DMS153 treated with DMSO at 0.1 percent for 48 hours (cell line): Measurements from ENCODE around the gene CCBE1.
"Not testable (repeated sequence)": the region's sequence is repeated elsewhere in the genome, so short reads cannot be mapped to it uniquely, and the experiment has no call there.

Experiments used
- DNase-seq: peaks from one replicate; lab custom pipeline; 2025; ENCODE audit not compliant: unreplicated experiment; lab: John Stamatoyannopoulos, UW

Gene CCBE1

GRCh38 chr18:59715966-59716369 is 18.7 kb upstream of the CCBE1 start:
- no peak for DNase-seq

- no peak for DNase-seq
These were observed 18.2 kb upstream of the CCBE1 start for GRCh38 chr18:59715445-59715844.

- not testable (repeated sequence) for DNase-seq
These were observed 16.9 kb upstream of the CCBE1 start for GRCh38 chr18:59714096-59714495.

GRCh38 chr18:59712311-59712710 is 15.1 kb upstream of the CCBE1 start:
- DNase-seq: no peak

- no peak for DNase-seq
These were observed 11.8 kb upstream of the CCBE1 start for GRCh38 chr18:59708988-59709387.

- no peak for DNase-seq
These were observed 10.1 kb upstream of the CCBE1 start for GRCh38 chr18:59707306-59707705.

GRCh38 chr18:59706499-59706898 is 9.3 kb upstream of the CCBE1 start:
- no peak for DNase-seq

DNA sequence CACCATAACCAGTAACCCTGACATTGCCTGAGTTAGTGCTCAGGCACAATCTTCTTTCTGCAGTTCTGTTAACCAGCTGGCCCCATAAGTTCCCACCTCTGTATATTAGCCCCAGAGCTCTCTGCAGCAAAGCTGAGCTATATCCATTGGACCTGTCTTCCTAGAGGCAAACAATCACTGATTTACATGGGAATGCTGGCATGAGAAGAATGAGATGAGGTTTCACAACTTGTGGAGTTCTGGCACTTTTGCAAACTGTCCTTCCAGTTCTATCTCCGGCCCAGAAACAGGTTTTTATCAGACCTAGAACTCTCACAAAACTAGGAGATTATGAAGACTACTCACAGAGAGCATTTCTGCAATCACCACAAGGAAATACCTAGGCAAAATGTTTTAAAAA is 7.9 kb upstream of the CCBE1 start:
- no peak for DNase-seq

- DNase-seq: no peak
These were observed 6.9 kb upstream of the CCBE1 start for GRCh38 chr18:59704146-59704545.

DNA sequence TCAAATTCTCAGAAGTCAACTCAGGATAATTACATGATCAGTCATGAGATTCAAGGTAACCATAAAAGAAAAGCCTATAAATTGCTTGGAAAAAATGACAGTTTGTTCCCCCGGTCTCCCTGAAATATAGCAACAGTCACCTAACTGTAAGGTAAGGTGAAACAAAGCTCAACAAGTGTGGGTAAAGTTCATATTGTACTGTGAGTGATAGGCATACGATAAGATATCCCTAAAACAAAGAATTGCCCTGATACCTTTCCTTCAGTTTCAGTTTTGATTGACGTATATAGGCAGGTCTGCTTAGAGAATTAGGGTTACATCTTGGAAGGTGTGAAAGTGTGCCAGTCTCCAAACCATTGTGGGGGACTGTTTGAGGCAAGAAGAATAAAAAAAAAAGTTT is 4.0 kb upstream of the CCBE1 start:
- no peak for DNase-seq

- no peak for DNase-seq
These were observed 3.3 kb upstream of the CCBE1 start for GRCh38 chr18:59700535-59700967.

GRCh38 chr18:59699750-59700534 is 2.7 kb upstream of the CCBE1 start:
- DNase-seq: no peak

DNA sequence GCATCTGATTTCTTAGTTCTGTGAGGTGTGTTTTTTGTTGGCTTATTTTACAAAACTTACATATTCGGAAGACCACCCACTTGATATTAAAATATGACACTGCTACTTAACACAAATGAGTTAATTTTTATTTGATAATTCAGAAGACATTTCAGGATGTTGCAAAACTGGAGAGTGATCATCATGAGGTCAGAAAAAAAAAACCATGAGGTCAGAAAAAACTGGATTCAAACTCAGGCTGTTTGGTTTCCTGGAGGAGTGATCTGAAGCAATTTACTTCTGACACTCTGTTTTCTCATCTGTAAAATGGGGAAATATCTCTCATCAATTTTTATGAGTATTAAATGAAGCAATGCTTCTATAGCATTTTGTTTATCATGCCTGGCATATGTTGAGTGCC is 1.8 kb upstream of the CCBE1 start:
- DNase-seq: no peak

DNA sequence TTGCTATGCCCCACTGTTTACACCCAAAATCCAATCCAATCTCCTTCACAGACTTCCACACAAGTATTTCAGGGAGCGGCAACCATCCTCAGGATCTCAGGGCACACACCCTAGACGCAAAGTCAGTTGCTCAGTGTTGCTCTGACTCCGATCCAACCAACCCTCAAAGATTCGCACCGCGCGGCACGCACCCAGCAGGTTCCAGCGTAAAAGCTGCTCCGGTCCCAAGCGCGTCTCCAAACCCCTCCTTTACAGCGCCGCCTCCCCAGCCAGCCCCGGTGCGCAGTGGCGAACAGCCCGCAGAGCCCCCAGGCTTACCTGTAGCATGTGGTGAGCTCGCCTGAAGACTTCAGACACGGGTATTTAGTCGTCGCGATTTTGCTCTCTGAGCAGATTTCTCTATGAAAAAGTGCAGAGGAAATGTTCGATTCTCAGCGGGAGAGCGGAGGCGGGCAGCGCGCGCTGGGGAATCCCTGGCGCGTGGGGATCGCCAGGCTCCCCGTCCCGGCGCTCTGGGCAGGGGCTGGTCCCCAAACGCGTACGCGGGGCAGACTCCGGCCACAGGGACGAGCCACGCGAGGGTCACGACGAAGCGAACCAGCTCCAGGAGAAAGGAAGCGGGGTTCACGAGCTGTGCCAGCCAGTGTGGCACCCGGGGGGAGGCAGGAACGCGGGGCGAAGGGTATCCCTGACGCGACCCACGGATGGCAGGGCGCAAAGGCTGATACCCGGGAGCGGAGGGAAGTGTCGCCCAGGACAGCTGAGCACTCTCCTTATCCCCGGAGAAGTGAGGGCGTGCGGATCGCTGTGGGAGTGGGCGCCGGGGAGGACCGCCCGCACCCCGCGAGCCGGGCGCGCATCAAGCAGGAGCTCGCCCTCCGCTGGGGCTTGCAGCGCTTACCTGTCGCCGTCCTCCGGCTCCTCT is 650 bp downstream of the CCBE1 start:
- no peak for DNase-seq

DNA sequence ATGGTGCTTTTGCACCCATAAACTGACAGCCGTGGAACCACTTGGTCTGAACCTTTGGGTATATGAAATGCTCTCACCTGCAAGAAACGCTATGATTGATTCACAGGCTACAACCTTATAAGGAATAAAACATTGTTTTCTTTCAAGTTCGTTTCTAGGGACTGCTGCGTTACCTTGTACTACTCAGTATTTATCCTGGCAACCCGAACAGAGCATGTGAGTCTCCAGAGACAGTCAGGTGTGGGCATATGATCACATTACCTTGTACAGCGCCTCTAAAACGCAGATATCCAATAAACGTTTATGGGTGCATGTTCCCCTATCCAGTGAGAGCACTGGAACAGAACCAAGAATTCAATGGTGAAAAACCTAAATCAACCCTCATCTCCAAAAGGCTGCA is 1.7 kb downstream of the CCBE1 start:
- DNase-seq: no peak

GRCh38 chr18:59694824-59695223 is 2.4 kb downstream of the CCBE1 start:
- no peak for DNase-seq

DNA sequence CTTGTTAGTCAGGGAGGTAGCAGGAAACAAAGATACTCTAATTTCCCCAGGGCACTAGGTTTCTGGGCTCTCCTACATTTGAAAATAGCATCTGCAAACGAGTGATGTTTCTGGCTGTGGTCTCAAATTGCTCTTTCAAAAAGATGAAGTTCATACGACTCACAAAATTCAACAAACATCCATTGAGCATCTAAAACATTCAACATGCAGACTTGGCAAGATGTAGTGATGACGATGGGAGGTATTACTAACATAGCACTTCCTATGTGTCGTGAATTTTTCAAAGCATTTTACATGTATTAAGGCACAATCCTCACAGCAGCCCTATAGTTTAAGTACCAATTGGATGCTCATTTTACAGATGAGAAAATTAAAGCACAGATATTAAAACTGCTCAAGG is 5.2 kb downstream of the CCBE1 start:
- DNase-seq: no peak

- DNase-seq: no peak
These were observed 6.2 kb downstream of the CCBE1 start for GRCh38 chr18:59690996-59691395.

GRCh38 chr18:59690186-59690982 is 6.8 kb downstream of the CCBE1 start:
- no peak for DNase-seq

DNA sequence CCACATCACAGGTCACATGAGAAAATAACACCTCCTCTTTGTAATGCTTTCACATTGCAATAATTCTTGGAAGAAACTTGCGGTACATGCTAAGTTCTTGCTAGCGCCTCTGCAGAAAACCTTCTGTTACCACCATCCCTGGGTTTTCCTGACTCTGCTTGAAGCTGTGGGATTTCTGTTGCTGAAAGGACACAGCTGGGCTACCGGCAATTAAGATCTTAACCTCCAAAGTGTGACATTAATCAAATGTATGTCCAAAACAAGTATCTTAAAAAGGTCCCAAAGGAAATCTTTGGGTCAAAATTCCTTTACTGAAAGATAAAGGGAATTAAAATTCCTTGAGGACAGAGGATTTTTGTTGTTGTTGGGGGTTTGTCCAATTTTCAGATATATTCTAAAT is 7.5 kb downstream of the CCBE1 start:
- no peak for DNase-seq

DNA sequence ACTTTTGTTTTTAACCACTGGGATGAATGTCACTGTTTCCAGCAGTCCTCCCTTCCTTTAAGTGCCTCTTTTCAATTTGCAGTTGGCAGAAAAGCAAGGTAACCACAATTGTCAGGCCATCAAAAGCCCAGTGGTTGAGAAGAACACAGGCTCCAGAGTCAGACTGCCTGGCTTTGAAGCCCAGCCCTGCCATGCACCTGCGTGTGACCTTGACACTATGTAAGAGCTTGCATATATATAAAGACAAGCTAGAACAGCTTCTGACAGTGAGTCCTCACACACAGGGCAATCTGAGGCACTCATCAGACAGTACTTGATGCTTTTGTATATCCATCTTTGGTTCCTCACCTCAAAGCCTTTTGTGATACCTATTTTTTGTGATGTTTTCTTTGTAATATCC is 11.0 kb downstream of the CCBE1 start:
- no peak for DNase-seq
